GM12878 (cell line): ENCODE measurements around the gene FKBP3. TPM values are rescaled to one million over a fixed set of nuclear protein-coding genes. Genes with fewer than 3 reads are reported as not detected.

Source experiments
- ATAC-seq: fragments of 200-7000 bp; cut with Tn5 transposase; 3 replicates; pipeline ENCODE4 v1.9.1; 2020; ENCODE audit warnings: mild to moderate bottlenecking, moderate library complexity
- BruUV-seq: library from RNA; stranded (reverse); fragments of 400-500 nt; replicated peaks from 2 replicates; lab custom pipeline; 2021; lab: Mats Ljungman, UMichigan
- CTCF ChIA-PET: fragments of 300-600 bp; sonication (Branson Sonifier 250); formaldehyde crosslinking; extraction: SDS; loops from one replicate; lab custom pipeline; 2021; ENCODE audit warnings: inconsistent platforms; lab: Yijun Ruan, JAX
- POLR2A ChIA-PET: fragments of 350-600 bp; formaldehyde crosslinking; extraction: SDS; loops from one replicate; lab custom pipeline; 2021; ENCODE audit warnings: inconsistent platforms; lab: Charles Lee
- RAD21 ChIA-PET: fragments of 300-600 bp; sonication (Branson Sonifier 250); formaldehyde crosslinking; loops from one replicate; lab custom pipeline; 2023; ENCODE audit warnings: antibody characterized with exemption; ENCODE audit not compliant: unreplicated experiment; lab: Charles Lee
- SMC1A ChIA-PET: fragments of 300-600 bp; sonication (Branson Sonifier 250); formaldehyde crosslinking; loops from one replicate; lab custom pipeline; 2023; ENCODE audit not compliant: unreplicated experiment, uncharacterized antibody; lab: Charles Lee
- DNase-seq: peaks from one replicate; pipeline ENCODE4 v3.0.0-alpha.2; 2011; ENCODE audit warnings: low read depth, low spot score
- FAIRE-seq: peaks from 3 replicates; lab custom pipeline; 2011; peaks lifted over from hg19 to GRCh38; lab: Jason Lieb, UNC
- H2AFZ ChIP-seq: 2 replicates; pipeline ENCODE4 v1.6.0; 2011; ENCODE audit warnings: low read depth, low read length, control low read depth; ENCODE audit not compliant: control insufficient read depth
- H3K27ac ChIP-seq: 2 replicates; pipeline ENCODE4 v1.5.1; 2011; ENCODE audit warnings: control low read depth; ENCODE audit not compliant: control insufficient read depth, insufficient read depth
- H3K27me3 ChIP-seq, 2 experiments: replicated peaks in 1 of 2; 2 replicates each; pipeline versions ENCODE4 v1.6.0 to v1.6.1; 2011; ENCODE audit warnings: low read length in 1 of 2; ENCODE audit not compliant: control insufficient read depth in 2 of 2, insufficient read depth in 2 of 2
- H3K36me3 ChIP-seq, 2 experiments: 2 replicates each; pipeline ENCODE4 v1.5.1; 2011; ENCODE audit warnings: low read length in 1 of 2; ENCODE audit not compliant: control insufficient read depth in 2 of 2, insufficient read depth in 2 of 2
- H3K4me1 ChIP-seq: 2 replicates; pipeline ENCODE4 v1.6.1; 2011; ENCODE audit warnings: mild to moderate bottlenecking, low read length, moderate library complexity, mixed read lengths; ENCODE audit not compliant: control insufficient read depth, insufficient read depth
- H3K4me2 ChIP-seq: 2 replicates; pipeline ENCODE4 v1.6.0; 2011; ENCODE audit warnings: control low read depth; ENCODE audit not compliant: control insufficient read depth, insufficient read depth
- H3K4me3 ChIP-seq: fragments of 200-600 bp; sonication (generic); 2 replicates; pipeline ENCODE4 v1.5.1; 2016
- H3K79me2 ChIP-seq: 2 replicates; pipeline ENCODE4 v1.6.0; 2011; ENCODE audit warnings: low read length; ENCODE audit not compliant: control insufficient read depth, insufficient read depth
- H3K9ac ChIP-seq: 2 replicates; pipeline ENCODE4 v1.8.0; 2011; ENCODE audit warnings: low read length, control low read depth, mixed read lengths; ENCODE audit not compliant: control insufficient read depth, insufficient read depth
- H3K9me3 ChIP-seq: replicated peaks from 3 replicates; pipeline ENCODE4 v1.5.1; 2011; ENCODE audit warnings: mild to moderate bottlenecking, low read length; ENCODE audit not compliant: control insufficient read depth, insufficient read depth
- H4K20me1 ChIP-seq: 2 replicates; pipeline ENCODE4 v1.6.0; 2011; ENCODE audit not compliant: control insufficient read depth, insufficient read depth
- ASH2L ChIP-seq: fragments of 300-600, 200-600 bp; sonication (generic); IDR thresholded peaks from 2 replicates; pipeline ENCODE4 v1.6.1; 2017; ENCODE audit warnings: low read depth, mild to moderate bottlenecking, borderline replicate concordance
- BACH1 ChIP-seq: fragments of 450-650 bp; IDR thresholded peaks from 2 replicates; pipeline ENCODE4 v1.6.1; 2017; ENCODE audit warnings: mild to moderate bottlenecking, borderline replicate concordance
- BHLHE40 ChIP-seq, 2 experiments: fragments of 450-650 bp in 1 of 2; IDR thresholded peaks; 2 replicates each; pipeline ENCODE4 v1.6.1; 2011 to 2017; ENCODE audit warnings: low read depth in 2 of 2, borderline replicate concordance in 1 of 2, improper control_type of control experiment in 1 of 2, low read length in 1 of 2, mild to moderate bottlenecking in 1 of 2
- CBFB ChIP-seq: IDR thresholded peaks from 2 replicates; pipeline ENCODE4 v1.6.1; 2016; ENCODE audit warnings: antibody characterized with exemption, low read depth
- EED ChIP-seq: sonication (generic); IDR thresholded peaks from 2 replicates; pipeline ENCODE4 v1.6.1; 2016; ENCODE audit warnings: antibody characterized with exemption, low read depth
- MAX ChIP-seq: IDR thresholded peaks from 2 replicates; pipeline ENCODE4 v1.6.1; 2012; ENCODE audit warnings: low read depth, low read length, improper control_type of control experiment
- MEF2A ChIP-seq: IDR thresholded peaks from 2 replicates; pipeline ENCODE4 v1.6.1; 2011; ENCODE audit warnings: low read depth, mild to moderate bottlenecking, low read length, moderate library complexity; ENCODE audit not compliant: insufficient read depth
- POU2F2 ChIP-seq: IDR thresholded peaks from 3 replicates; pipeline ENCODE4 v1.6.1; 2011; ENCODE audit warnings: low read depth, mild to moderate bottlenecking, low read length, borderline replicate concordance
- RAD51 ChIP-seq: fragments of 450-650 bp; IDR thresholded peaks from 2 replicates; pipeline ENCODE4 v1.6.1; 2016; ENCODE audit warnings: moderate library complexity, mild to moderate bottlenecking, inconsistent platforms
- REST ChIP-seq: IDR thresholded peaks from 2 replicates; pipeline ENCODE4 v1.6.1; 2012; ENCODE audit warnings: mild to moderate bottlenecking, low read depth, low read length
- SPI1 ChIP-seq: IDR thresholded peaks from 2 replicates; pipeline ENCODE4 v1.6.1; 2011; ENCODE audit warnings: low read depth, mild to moderate bottlenecking, low read length, moderate library complexity, borderline replicate concordance; ENCODE audit not compliant: insufficient read depth
- SREBF2 ChIP-seq: IDR thresholded peaks from 2 replicates; pipeline ENCODE4 v1.6.1; 2012; ENCODE audit warnings: mild to moderate bottlenecking, low read length
- ZNF207 ChIP-seq: fragments of 450-650 bp; IDR thresholded peaks from 2 replicates; pipeline ENCODE4 v1.6.1; 2014; ENCODE audit warnings: antibody characterized with exemption, mild to moderate bottlenecking, borderline replicate concordance
- ZNF622 ChIP-seq: fragments of 450-650 bp; IDR thresholded peaks from 2 replicates; pipeline ENCODE4 v1.6.1; 2017; ENCODE audit warnings: mild to moderate bottlenecking, inconsistent platforms
- WGBS: methylation state at CpG from one replicate; pipeline ENCODE4 v1.1.6; 2016; ENCODE audit warnings: low lambda C conversion rate; ENCODE audit not compliant: insufficient replicate concordance, insufficient coverage; ENCODE audit errors: missing lambda C conversion rate; 5-methylcytosine and 5-hydroxymethylcytosine counted together
- in situ Hi-C: fragments of 300-500 bp; cut with MboI; formaldehyde crosslinking; loops from 9 replicates; pipeline ENCODE4 v1.14.3; 2018; ENCODE audit warnings: mixed read lengths
- intact Hi-C: fragments of 100-400 bp; cut with micrococcal nuclease; formaldehyde crosslinking; loops from one replicate; pipeline ENCODE4 v1.14.2; 2022; ENCODE audit not compliant: unreplicated experiment
- polyA plus RNA-seq, 11 experiments: library from polyadenylated mRNA; depleted of rRNA in 4 of 11; unstranded in 6 of 11; stranded (reverse) in 5 of 11; fragments of >200 nt; fragmentation: Nextera tagmentation in 4 of 11; fragmentation: Illumina TruSeq in 1 of 11; extraction: Ambion mirVana in 4 of 11; extraction: Trizol in 1 of 11; gene quantifications; 1 replicate in 1 of 11; 2 replicates in 10 of 11; pipeline versions ENCODE4 v1.2.1 to v1.2.3, GENCODE V29; 2011 to 2016; ENCODE audit warnings: inconsistent platforms in 2 of 11, missing spikeins in 2 of 11, low read depth in 1 of 11
- total RNA-seq, 4 experiments: library from RNA; depleted of rRNA in 3 of 4; stranded (reverse); fragments of >200 nt in 3 of 4; fragmentation: Illumina TruSeq in 1 of 4; extraction: Trizol in 1 of 4; gene quantifications; 2 replicates each; pipeline versions ENCODE4 v1.2.1 to v1.2.3, GENCODE V29; 2013 to 2021

The FKBP3 gene
- total and polyA plus RNA-seq, 10 of the 15 experiments (the other 5 are each of a cell fraction or from before 2014, with no cell fraction given), result 67.2 to 218 (median 129) TPM

- H3K27me3 ChIP-seq, result no peaks in the 10 kb centered on the region
- no TSS peak for BruUV-seq
- no peaks in the 10 kb centered on the region for H3K4me1 ChIP-seq
- H3K36me3 ChIP-seq, result peaks cover 0 to 30% of the 10 kb centered on the region in 2 experiments
- no peak overlapping the region for H3K9ac ChIP-seq
- intact Hi-C loops, result no loop called here
- ChIA-PET CTCF (interaction anchor here (1.2 to 1.3 kb wide), 2 partner anchors 10 to 12 kb away, joined by 3 to 4 read pairs; no protein-coding TSS in a partner anchor), SMC1A (no interaction called here), RAD21 (no interaction called here), POLR2A (interaction anchor here (0.6 kb wide), 1 partner anchor 12 kb away, joined by 7 read pairs; no protein-coding TSS in a partner anchor)
- no peak overlapping the region for H3K4me3 ChIP-seq
- no peak overlapping the region for H3K4me2 ChIP-seq
- H3K9me3 ChIP-seq, result no peaks in the 10 kb centered on the region
- WGBS, result 100% methylated on average over 1 of the region's 1 CpG
- in situ Hi-C loops, result no loop called here
- DNase-seq (no peak), ATAC-seq (no peak), FAIRE-seq (no peak)
- no peak overlapping the region for H3K27ac ChIP-seq
- H3K79me2 ChIP-seq, result no peaks in the 10 kb centered on the region
- no peak overlapping the region for H2AFZ ChIP-seq
- no peaks in the 10 kb centered on the region for H4K20me1 ChIP-seq
- TF ChIP-seq BACH1, result no peak
- TF ChIP-seq MEF2A, result no peak
- no peak for TF ChIP-seq BHLHE40 (IDR thresholded peaks at IDR 0.05; ENCODE audit: borderline replicate concordance in 1 of 2, low read depth in 2 of 2, low read length in 1 of 2)
- TF ChIP-seq EED, result no peak
- TF ChIP-seq RAD51, result no peak
- no peak for TF ChIP-seq ZNF622
- no peak for TF ChIP-seq CBFB
- no peak for TF ChIP-seq SPI1
- TF ChIP-seq ASH2L, result no peak
- TF ChIP-seq ZNF207, result no peak
- no peak for TF ChIP-seq SREBF2
- no peak for TF ChIP-seq MAX
- no peak for TF ChIP-seq POU2F2
- no peak for TF ChIP-seq REST
Measured at GRCh38 chr14:45104561-45104960, 29.7 kb downstream of the FKBP3 start.
